NB4 (cell line): ENCODE measurements around the gene EGLN2.

ENCODE experiments used
- POLR2A ChIP-seq: IDR thresholded peaks from 2 replicates; pipeline ENCODE4 v1.6.1; 2011; ENCODE audit warnings: mild to moderate bottlenecking; ENCODE audit not compliant: insufficient read length; ENCODE audit errors: extremely low read depth
- TF ChIP-seq, protein P1 (sequence below): IDR thresholded peaks from one replicate; pipeline ENCODE4 v1.5.1; 2012; ENCODE audit warnings: low read depth, low read length

DNA sequence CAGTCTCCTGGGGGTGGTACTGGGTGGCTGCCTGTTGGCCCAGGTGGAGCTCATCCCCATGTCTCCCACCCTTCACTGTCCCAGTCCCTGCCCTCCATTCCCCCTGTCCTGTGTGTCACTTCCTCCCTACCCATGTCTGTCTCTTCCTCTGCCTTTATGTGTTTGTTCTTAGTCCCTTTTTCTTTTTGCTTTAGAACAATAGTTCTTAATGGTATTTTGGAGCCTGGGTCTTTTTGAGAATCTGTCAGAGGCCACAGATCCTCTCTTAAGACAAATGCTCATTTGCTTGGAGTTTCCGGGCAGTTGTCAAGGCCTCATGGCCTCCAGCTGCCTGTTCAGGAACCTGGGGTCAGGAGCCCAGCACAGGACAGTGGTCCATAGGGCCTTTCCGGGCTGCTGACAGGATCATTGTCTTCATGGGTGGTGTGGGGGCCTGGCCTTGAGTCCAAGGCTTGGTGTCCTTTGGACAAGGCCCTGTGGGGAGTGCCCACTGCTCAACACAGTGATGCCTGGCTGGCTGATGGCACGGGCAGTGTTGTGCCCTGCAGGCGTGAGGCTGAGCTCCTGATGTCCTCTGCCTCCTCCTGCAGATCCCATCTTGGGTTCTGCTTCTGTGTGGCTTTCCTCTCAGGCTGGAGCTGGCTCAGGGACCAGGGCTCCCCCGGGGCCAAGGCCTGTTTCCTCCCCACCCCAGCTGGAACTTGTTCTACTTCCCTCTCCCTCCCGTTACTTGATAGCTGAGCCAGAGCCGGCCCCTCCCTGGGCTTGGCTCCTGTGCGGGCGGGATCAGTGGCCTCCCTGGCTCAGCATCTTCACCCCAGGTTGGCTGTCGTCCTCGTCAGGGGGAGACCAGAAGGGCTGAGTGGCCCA, 3.5 kb downstream of the EGLN2 start:
- TF ChIP-seq POLR2A = no peak
- TF ChIP-seq, protein P1, sequence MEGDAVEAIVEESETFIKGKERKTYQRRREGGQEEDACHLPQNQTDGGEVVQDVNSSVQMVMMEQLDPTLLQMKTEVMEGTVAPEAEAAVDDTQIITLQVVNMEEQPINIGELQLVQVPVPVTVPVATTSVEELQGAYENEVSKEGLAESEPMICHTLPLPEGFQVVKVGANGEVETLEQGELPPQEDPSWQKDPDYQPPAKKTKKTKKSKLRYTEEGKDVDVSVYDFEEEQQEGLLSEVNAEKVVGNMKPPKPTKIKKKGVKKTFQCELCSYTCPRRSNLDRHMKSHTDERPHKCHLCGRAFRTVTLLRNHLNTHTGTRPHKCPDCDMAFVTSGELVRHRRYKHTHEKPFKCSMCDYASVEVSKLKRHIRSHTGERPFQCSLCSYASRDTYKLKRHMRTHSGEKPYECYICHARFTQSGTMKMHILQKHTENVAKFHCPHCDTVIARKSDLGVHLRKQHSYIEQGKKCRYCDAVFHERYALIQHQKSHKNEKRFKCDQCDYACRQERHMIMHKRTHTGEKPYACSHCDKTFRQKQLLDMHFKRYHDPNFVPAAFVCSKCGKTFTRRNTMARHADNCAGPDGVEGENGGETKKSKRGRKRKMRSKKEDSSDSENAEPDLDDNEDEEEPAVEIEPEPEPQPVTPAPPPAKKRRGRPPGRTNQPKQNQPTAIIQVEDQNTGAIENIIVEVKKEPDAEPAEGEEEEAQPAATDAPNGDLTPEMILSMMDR = no peak
